ENCODE measurements around the gene KRT27. TPM values are rescaled to one million over a fixed set of nuclear protein-coding genes. Genes with fewer than 3 reads are reported as not detected.
A peak's percentile ranks its signal among the peaks of the same experiment; 100 is the strongest.

KRT27 gene
- total RNA-seq, 1 donor from 2014 or later, result not detected

DNA sequence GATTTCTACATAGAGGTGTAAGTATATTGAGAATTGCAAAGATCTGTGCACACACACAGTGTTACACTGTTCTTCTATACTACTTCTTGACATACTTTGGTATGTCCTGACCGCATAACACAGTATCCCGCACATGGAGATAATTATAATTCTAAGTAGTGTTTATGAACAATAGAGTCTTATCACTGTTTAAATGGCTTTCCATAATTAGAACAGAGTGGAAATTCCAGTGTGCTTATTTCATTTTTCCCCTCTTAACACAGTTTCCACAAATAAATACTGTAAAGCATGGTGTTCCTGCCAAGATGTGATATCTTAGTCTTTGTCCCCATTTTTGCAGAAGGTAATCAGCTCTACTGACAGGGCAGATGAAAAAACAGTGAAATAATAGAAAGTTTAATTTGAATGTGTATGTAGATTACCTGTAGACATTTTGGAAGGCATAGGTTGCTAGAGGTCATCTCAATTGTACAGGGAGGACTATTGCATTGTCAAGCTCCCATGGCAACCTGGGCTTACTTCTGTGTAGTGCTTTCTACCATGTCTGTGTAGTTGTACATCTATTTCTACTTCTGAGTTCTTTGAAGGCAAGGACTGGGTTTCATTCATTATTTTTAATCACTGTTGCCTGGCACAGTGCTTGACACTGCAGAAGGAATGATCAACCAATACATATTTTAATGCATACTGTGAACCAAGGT, 27.5 kb upstream of the KRT27 start:
- DNase-seq (ENCODE audit: low spot score), result no peak

DNA sequence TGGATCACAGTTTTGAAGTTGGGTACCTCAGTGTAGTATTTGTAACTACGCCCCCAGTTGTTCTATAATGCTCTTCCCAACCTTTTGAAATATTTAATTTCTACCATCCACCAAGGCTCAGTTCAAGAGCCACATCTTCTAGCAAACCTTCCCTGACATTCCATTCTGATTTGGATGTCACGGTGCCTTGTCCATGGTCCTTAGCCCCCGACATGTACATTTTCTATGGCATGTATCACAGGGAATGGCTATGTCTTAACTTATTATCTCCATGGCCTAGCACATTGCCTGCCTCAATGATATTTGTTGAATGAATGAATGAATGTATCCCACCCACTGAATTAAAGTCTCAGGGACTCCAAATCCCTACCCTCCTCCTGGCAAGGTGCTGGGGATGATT, 23.8 kb upstream of the KRT27 start:
- no peak for DNase-seq (ENCODE audit: low spot score)

DNA sequence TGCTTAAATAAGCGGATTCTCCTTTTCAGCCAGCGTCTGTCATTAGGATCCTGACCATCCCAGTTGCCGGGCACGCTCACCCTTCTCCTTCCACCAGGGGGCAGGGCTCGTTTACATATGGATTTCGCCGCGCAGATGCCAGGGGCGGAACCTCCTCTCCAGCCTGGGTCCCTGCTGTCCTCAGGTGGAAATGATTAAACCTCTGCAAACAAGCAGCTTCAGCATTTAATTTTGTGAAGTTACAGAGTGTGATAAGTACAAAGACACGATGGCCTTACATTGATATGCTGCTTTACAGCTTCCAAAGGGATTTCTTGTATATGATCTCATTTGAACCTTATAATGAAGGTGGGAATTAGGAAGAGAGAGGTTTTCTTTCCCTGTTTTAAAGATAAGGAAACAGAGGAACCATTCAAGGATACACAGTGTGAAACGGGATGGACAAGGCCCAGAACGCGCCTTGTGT, 21.3 kb upstream of the KRT27 start:
- peak; percentile 84 for DNase-seq (ENCODE audit: low spot score)

DNA sequence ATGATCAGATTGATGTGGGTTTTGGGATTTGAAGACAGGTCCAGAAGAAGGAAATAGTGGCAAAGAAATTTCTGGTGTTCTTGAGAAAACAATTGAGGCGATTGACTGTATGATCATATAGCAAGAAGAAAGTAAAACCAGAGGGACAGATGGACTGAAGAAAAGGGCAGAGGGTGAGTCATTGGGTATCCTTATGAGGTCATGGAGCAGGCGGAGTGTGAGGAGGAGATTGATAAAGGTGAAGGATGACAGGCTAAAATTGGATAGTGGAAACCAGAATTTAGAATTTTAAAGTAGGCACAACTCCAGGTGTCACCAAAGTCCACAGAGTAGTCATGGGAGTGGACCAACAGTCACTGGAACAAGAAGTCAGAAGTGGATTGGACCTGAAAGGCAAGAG, 18.8 kb upstream of the KRT27 start:
- DNase-seq (ENCODE audit: low spot score), result no peak

DNA sequence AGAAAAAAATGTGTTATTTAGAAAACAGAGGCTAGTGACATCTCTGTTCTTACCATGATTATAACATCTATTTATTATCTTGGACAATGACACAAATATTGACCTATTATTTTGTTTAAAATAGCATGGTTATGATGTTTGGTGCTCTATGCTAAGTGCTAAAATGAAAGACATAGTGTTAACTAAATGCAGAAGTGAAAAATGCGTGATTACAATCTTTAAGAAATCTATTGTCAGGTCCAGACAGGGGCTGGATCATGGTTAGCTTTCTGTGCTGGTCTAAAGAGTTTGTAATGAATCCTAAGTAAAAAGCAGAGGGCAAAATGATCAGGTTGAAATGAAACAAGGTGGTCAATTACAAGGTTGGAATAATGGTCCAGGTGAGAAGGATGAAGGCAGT, 18.0 kb upstream of the KRT27 start:
- no peak for DNase-seq (ENCODE audit: low spot score)

DNA sequence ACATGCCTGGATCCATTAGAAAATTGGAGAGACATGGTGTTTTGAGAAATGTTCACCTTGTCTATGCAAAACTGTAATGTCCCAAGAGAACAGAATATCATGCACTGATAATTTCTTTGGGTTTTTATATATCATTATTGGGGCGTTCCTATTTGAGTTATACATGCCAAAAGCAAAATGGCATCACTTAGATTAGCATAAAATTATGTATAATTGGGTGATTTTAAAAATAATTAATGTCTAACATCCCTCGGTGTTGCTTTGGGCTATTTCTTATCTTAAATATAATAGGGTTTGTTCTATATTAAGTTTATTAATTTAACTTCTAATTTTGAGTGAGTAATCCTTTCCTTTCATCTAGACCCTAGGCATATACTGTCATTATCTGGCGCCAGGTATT, 17.5 kb upstream of the KRT27 start, which contains the start of gene KRT28:
Gene KRT28, minus strand, starts transcription at position 101 of the 400 bp plus-strand sequence. Its CDS starts 66 bp downstream, at position 35.
- no peak for DNase-seq (ENCODE audit: low spot score)

DNA sequence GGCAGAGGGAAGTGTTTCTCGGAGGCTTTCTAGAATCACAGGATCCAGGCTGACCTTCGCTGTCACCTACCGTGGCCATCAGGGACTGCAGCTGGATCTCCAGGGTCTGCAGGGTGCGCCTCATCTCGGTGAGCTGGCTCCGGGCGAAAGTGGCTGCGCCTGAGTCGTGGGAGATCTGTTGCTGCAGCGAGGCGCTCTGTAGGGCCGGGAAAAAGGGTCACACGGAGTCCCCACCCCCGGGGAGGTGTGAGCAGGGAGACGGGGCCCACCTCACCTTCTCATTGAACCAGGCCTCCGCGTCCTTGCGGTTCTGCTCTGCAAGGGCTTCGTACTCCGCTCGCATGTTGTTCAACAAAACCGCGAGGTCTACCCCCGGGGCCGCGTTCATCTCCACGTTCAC, 14.5 kb upstream of the KRT27 start:
- DNase-seq (ENCODE audit: low spot score), result no peak

DNA sequence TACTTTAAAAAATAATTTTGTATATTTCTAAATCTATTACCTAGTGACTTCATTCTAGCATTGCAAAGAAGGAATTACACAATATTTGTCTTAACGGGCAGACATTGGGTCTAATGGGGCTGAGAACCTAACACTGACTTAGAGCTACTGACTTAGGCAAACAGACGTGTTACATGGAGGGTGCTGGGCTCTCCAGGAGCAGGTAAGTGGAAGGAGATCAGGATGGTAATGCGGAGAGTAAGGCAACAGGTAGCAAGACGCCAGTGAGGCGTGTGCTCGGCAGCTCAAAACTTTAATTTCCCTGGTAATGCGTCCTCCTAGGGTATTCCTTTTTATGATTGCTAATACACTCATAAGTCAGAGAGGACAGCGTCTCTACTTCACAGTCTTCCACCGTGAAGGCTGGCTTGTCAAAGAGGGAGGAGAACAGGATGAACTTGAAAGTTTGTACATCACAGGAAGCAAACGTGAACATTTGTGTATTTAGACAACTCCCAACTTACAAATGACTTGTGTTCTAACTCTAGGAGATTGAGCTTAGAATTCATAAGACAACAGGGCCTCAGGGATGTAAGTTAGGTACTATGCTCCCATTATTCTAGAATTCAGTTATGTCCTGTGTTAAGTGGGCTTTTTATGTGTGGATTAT, 12.8 kb upstream of the KRT27 start:
- DNase-seq (ENCODE audit: low spot score), result no peak

DNA sequence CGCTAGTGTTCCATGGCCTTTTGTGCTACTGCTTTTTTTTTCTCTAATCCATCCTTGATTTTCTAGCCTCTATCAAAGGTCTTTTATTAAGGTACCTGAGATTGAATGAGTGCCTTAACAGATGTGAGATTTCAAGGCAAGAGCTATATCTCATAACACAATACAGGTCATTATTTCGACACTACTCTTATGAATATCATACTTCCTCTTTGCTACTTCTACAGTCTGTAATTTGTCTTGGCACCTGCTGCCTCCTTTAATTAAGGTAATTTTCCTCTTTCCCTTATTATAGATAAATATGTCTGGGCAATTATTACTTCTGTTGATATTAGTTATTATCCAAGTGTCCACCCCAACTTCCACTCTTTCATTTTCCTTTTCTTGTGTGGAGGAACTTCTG, 12.1 kb upstream of the KRT27 start:
- DNase-seq (ENCODE audit: low spot score), result no peak

DNA sequence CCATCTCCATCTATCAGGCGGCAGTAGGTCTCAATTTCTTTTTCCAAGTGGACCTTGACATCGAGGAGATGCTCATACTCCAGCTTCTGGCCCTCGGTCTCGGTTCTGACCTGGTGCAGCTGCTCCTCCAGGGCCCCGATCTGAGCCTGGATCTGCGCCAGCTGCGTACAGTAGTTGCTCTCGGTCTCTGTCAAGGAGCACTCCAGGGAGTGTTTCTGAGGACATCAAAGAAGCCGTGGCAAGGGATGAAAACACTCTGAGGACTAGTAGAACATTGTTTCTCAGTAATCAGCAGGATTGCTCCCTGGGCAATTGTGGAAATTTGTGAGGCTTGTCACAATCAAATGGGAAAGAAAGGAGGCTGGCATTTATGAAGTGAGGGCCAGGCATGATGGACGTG, 11.5 kb upstream of the KRT27 start:
- no peak for DNase-seq (ENCODE audit: low spot score)

DNA sequence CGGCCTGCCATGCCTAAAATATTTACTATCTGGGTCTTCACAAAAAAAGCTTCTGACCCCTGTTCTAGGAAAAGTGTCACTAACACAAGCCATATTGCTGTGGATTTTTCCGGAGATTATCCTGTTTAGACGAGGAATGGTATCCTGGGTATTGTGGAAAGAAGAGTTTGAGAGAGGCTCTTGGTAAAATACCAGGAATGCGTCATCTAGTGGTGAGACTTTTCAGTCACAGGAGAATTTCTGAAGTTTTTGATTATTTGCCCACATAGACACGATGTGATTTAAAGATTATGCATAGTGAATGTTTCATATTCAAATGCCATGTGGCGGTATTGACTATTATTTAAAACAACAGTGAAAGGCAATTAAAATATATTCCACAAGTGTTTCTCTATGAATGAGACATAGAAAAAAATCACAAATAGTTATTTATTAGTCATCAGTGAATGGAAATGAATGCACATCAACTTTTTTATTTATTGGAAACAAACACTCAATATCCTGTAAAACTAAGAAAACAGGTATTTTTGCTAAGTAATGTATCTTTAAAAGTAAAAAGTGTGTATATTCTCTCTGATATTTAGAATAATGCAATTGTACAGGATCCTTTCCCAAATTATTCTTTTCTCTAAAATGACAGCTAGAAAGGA, 9.6 kb upstream of the KRT27 start:
- no peak for DNase-seq (ENCODE audit: low spot score)

DNA sequence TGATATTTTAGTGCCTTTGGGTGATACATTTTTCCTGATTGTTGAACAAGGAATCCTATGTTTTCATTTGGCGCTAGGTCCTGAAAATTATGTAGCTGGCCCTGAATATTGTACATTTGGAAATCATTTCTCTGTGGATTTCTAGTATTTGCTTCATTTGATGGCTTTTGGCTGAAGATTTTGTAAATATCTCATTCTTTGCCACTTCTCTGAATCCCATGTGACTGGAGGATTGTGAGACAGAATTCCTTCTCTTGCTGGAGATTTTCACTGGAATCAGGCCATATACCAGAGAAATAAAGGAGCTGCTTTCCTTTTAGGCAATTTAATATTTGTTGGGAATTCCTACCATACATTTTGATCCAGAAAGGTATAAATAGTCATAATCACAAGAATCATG, 8.8 kb upstream of the KRT27 start:
- DNase-seq (ENCODE audit: low spot score), result no peak

DNA sequence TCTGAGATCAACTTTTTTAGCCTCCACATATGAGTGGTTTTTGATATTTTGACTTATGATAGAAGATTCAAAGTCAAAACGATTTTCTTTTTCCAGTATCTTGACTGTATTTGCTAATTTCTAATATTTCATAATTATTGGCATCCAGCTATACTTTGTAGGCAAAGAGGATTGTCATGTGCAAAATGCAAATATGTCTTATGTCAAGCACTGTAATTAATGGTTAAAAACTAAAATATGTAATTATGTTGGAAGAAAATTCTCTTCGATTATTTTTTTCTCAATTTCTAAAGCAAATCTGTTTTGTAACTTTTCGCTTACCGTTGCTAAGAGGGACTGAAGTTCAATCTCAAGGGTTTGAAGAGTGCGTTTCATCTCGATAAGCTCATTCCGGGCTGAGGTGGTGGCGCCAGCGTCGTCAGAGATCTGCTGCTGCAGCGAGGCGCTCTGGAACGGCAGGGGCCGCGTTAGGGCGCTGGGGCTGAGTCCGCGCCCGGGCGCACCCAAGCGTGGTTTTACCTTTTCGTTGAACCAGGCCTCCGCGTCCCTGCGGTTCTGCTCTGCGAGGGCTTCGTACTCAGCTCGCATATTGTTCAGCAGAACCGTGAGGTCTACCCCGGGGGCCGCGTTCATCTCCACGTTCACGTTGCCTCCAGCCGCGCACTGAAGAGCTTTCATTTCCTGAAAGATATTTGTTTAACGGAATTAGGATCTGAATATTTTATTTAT, 3.0 kb downstream of the KRT27 start:
- DNase-seq (ENCODE audit: low spot score), result no peak

DNA sequence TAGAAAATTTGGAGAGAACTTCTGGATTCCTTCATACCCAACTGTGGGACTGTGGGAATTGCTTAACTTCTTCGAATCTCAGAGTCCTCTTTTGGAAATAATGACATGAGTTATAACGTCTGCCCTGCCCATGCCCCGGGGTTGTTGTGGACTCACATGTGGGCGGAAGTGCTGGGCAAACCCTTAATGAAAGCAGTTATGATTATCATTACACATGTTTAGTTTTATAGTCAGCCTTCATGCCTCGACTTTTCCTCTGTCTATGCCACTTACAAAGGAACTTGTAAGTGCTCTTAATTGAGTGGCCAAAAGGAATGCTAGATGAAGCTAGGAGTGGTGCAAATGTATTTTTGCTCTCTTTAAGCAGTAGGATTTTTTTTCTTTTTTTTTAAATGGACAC, 3.9 kb downstream of the KRT27 start:
- DNase-seq (ENCODE audit: low spot score), result no peak

DNA sequence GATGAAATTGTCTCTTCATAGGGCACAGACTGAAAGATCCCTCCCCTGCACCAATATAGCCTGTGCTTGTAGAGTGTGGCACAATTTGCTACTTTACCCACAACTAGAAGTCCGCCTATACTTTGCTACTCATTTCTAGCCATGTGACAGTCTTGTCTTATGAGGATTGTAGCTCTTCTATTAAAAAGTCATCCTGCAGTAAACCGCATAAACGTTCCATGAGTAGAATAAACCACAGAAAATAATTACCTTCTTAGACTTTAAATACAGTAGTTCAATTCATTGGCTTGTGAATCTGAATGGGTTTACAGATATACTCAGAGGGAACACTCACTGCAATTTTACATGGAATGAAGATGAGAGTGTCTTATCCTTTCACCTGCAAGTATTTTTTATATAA, 4.4 kb downstream of the KRT27 start:
- DNase-seq (ENCODE audit: low spot score), result no peak

DNA sequence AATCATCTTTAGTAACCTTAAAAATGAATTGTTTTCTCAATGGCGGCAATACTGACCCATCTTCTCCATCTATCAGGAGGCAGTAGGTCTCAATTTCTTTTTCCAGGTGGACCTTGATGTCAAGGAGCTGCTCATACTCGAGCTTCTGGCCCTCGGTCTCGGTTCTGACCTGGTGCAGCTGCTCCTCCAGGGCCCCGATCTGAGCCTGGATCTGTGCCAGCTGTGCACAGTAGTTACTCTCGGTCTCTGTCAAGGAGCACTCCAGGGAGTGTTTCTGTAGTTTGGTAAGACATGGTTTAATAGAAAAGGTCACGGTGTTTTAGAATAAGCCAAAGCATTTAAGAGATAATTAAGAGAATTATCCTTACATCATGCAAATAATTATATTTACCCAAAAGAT, 4.9 kb downstream of the KRT27 start:
- DNase-seq (ENCODE audit: low spot score), result no peak

DNA sequence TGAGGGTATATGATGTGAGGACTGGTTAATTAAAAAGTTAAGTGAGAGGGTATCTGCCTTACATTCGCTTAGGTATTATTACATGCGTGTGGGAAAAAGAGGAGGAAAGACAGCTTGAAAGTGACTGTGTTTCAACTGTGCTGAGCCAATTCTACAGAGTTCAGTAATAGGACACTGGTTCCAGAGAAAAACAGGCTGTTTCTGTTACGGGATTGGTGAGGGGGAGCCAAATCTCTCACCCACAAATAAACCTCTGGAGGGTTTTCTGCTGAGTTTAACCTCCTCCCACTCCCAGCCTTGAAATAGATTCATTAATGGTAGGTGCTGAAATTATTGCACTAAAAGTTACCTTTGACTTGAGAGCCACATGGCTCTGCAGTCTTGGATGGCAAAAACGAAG, 6.4 kb downstream of the KRT27 start:
- no peak for DNase-seq (ENCODE audit: low spot score)

DNA sequence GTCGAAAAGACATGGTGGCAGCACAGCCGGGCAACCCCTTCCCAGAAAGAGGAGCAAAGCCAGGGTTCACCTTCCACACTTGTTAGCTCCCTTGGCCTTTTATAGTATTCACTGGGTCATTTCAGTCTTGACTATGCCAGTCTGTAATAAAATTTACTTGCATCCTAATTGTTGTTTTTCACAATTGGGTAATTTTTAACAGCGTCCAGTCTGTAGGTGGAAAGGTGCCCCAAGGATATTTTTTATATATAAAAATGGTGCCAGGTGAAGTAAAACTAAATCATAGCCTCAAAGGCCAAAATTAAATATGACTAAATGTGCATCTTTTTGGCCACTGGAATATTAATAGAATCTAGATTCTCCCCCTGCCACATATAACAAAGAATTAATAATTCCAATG, 10.2 kb downstream of the KRT27 start, which contains the start of gene KRT26:
Gene KRT26, minus strand, starts transcription at position 101 of the 400 bp plus-strand sequence. Its CDS starts 88 bp downstream, at position 13.
- no peak for DNase-seq (ENCODE audit: low spot score)

DNA sequence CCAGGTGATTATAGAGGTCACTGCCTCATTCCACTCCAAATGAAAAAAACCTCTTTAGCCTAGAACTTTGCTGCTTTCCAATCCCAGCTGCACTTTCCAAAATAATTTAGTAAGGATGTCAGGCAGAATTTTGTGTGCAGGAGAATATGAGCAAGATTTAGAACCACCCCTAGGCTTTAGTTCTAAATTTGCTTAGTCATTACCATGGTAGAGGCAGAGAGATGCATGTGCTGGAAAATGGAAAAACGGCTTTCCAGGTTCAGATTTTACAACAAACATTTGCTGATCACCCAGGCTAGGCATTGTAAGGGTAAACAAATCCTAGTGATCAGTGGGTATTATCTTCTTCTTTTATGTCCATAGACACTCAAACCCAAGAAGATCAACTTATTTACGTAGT, 16.7 kb downstream of the KRT27 start:
- no peak for DNase-seq (ENCODE audit: low spot score)

DNA sequence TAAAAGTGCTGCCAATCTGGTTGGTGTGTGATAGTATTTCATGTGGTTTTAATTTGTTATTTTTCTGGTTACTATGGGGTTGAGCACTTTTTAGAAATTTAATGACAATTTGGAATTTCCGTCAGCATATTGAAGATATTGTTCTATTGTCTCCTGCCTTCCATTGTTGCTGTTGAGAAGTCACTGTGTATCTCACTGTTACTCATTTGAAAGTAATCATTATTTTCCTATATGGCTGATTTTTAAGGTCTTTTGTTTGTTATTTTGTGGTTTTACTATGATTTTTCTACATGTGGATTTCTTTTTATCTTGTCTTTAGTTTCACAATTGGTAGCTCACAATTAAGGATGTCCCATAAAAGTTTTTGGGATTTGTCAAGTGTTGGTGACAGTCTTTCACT, 18.6 kb downstream of the KRT27 start:
- no peak for DNase-seq (ENCODE audit: low spot score)

DNA sequence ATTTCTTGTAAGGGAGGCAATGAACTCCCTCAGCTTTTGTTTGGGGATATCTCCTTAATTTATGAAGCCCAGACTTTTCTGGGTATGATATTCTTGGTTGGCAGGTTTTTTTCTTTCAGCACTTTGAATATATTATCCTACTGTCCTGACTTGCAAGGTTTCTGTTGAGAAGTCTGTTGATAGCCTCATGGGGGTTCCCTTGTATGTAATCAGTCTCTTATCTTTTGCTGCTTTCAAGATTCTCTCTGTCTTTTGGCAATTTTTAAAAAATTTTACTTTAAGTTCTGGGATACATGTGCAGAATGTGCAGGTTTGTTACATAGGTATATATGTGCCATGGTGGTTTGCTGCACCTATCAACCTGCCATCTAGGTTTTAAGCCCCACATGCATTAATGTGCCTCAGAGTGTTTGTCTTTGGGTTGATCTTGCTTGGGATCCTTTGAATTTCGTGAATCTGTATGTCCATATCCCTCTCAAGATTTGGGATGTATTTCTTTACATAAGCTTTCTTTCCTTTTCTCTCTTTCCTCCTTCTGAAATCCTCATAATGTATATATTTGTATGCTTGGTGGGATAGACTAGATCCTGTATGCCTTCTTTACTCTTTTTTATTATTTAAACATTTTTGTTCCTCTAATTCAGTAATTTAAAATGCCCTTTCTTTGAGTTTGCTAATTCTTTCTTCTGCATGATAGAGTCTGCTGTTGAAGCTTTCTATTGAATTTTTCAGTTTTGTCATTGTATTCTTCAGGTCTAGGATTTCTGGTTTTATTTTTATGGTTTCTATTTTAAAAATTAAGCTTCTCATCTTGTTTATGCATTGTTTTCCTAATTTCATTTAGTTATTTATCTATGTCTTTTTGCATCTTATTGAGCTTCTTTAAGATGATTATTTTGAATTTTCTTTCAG, 22.0 kb downstream of the KRT27 start:
- no peak for DNase-seq (ENCODE audit: low spot score)
